Gastrocnemius medialis (tissue), 4 donors: ENCODE data around the gene LRRK1. TPM values are rescaled to one million over a fixed set of nuclear protein-coding genes. Genes with fewer than 3 reads are reported as not detected.

Source experiments
- ATAC-seq, 2 donors: fragments of 150-250 bp; one replicate each; pipeline ENCODE4 v1.9.1; 2016
- DNase-seq, 2 donors: peaks; one replicate each; pipeline ENCODE4 v3.0.0-alpha.2; 2019
- H3K27ac ChIP-seq, 4 donors: fragments of 200-600 bp; sonication (generic); 1 replicate in 1 of 4; 2 replicates in 3 of 4; pipeline ENCODE4 v1.5.1; 2016 to 2018; ENCODE audit warnings: mild to moderate bottlenecking in 2 of 4, moderate library complexity in 1 of 4
- H3K27me3 ChIP-seq, 3 donors: fragments of 200-600 bp; sonication (generic) in 2 of 3; 1 replicate in 1 of 3; 2 replicates in 2 of 3; pipeline versions ENCODE4 v1.5.1 to v1.6.0; 2016 to 2019; ENCODE audit warnings: mild to moderate bottlenecking in 1 of 3, moderate library complexity in 1 of 3
- H3K36me3 ChIP-seq, 2 donors: fragments of 200-600 bp; sonication (generic) in 1 of 2; one replicate each; pipeline ENCODE4 v1.5.1; 2017 to 2018
- H3K4me1 ChIP-seq, 2 donors: fragments of 200-600 bp; sonication (generic) in 1 of 2; one replicate each; pipeline ENCODE4 v1.5.1; 2016 to 2017; ENCODE audit warnings: mild to moderate bottlenecking in 2 of 2
- H3K4me3 ChIP-seq, 4 donors: fragments of 200-600 bp; sonication (generic) in 3 of 4; 1 replicate in 1 of 4; 2 replicates in 3 of 4; pipeline ENCODE4 v1.5.1; 2016 to 2019; ENCODE audit warnings: mild to moderate bottlenecking in 2 of 4
- H3K9me3 ChIP-seq, 3 donors: fragments of 200-600 bp; sonication (generic) in 2 of 3; 1 replicate in 1 of 3; 2 replicates in 2 of 3; pipeline ENCODE4 v1.5.1; 2016 to 2019
- CTCF ChIP-seq, 5 experiments: fragments of 450-650 bp in 3 of 5; fragments of 200-600 bp in 2 of 5; sonication (generic) in 2 of 5; IDR thresholded peaks in 4 of 5; conservative IDR thresholded peaks in 1 of 5; 1 replicate in 4 of 5; 2 replicates in 1 of 5; pipeline ENCODE4 v1.5.1; 2016 to 2019; ENCODE audit warnings: antibody characterized with exemption in 5 of 5, mild to moderate bottlenecking in 3 of 5, moderate library complexity in 3 of 5
- POLR2A ChIP-seq, 2 donors: fragments of 450-650 bp; IDR thresholded peaks; one replicate each; pipeline ENCODE4 v1.6.1; 2017; ENCODE audit warnings: antibody characterized with exemption in 2 of 2, mild to moderate bottlenecking in 2 of 2, moderate library complexity in 2 of 2
- in situ Hi-C, 4 donors: fragments of 200-750 bp; cut with MboI; loops; one replicate each; pipeline versions ENCODE4 v1.15.0 to v1.8.0; 2017; ENCODE audit warnings: low sequenced_read_pairs in 4 of 4
- intact Hi-C: fragments of 100-400 bp; cut with DNase I; formaldehyde crosslinking; loops from one replicate; pipeline ENCODE4 v1.15.1; 2023; ENCODE audit warnings: low total_unique reads
- total RNA-seq, 4 donors: library from RNA; depleted of rRNA; stranded (reverse); fragments of >200 nt; gene quantifications; one replicate each; pipeline versions ENCODE4 v1.1.0 to v1.2.3, GENCODE V29; 2016

The LRRK1 gene
- total RNA-seq, 4 donors from 2014 or later, result 0.87 to 5.6 (median 1.7) TPM

DNA sequence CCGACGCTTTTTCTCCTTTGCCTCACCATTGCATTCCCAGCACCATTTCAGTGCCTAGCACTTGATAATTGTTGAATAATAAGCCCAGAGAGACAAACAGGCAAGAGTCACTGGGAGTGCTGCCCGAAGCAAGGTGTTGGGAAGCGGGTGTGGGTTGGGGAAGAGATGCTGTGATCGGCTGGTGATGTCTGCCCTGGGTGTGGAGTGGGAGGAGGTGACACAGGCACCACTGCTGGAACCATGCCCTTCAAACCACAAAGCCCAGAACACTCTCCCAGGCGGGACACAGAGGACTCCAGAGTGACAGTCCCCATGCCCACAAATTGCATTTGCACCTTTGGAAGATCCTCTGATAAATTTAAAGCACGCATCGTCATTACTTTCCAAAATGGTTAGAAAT lies 184.4 kb downstream of the LRRK1 start:
- in situ Hi-C loops, result no loop called here

DNA sequence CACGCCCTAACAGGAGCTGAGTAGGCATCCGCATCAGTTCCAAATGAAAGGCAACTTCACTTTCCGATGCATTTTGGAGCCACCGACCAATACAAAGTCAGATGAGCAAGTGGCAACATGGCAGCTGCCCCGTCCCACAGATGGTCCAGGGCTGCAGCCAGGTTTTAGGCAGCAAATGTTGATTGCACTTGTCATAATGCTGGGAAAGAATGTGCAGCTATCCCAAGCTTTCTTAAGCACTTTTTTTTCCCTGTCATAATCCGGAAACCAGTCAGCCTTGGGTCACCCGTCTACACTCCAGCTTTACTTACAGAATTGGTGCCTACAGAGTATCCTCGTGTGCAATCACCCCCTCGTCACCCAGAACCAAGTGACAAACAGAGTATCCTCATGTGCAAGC lies 185.0 kb downstream of the LRRK1 start:
- intact Hi-C loops, result no loop called here
- ATAC-seq (no peak), DNase-seq (no peak)
- Histone ChIP-seq H3K9me3 (no peaks in the 10 kb centered on the region), H3K27me3 (no peaks in the 10 kb centered on the region), H3K4me3 (no peak overlapping the region), H3K36me3 (no peaks in the 10 kb centered on the region), H3K27ac (no peak overlapping the region), H3K4me1 (no peaks in the 10 kb centered on the region)
- TF ChIP-seq POLR2A (IDR thresholded peaks at IDR 0.05) (no peak), CTCF (IDR thresholded peaks at IDR 0.05 in 4 of 5, conservative IDR thresholded peaks at IDR 0.05 in 1 of 5) (no peak)
- in situ Hi-C loops, result no loop called here

More for the DNA sequence above, 184.4 kb downstream of the LRRK1 start:
- H3K9me3 ChIP-seq, result no peaks in the 10 kb centered on the region
- no peak overlapping the region for H3K4me3 ChIP-seq
- DNase-seq (no peak), ATAC-seq (no peak)
- no peaks in the 10 kb centered on the region for H3K27me3 ChIP-seq
- no peaks in the 10 kb centered on the region for H3K36me3 ChIP-seq
- no peak overlapping the region for H3K27ac ChIP-seq
- intact Hi-C loops, result no loop called here
- no peak for TF ChIP-seq POLR2A (IDR thresholded peaks at IDR 0.05)
- no peaks in the 10 kb centered on the region for H3K4me1 ChIP-seq

DNA sequence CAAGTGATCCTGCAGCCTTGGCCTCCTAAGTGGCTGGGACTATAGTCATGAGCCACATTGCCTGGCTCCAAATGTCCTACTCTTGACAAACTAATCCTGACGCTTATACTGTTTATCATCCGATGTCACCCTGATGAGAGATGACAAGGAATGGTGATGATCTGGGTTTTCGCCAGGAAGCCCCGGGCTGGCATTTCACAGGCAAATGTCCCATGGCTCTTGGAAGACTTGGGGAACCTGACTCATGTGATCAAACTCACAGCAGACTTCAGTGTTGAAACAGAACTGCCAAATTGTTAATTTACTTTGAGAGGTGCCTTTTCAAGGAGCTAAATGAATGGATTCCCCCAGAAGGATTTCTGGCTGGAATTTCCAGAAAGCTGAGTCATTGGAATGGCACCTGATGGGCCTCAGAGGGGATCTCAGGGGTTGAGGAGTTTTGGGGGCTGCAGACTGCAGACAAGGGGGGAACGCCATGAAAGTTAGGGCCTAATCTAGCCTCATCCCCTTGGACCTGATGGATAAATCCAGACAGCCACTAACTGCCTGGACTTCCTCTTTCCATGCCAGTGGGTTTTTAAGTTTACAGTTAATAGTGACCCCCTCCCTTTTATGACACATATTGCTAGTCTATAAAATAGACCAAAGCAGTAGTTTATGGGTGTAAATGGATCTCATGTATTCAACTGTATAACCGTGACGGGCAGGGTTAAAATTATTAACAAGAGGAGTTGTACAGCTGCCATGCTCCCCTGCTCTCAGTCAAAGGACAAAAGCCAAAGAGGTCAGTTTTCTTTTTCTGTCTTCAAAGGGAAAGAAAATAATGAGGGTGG lies 186.1 kb downstream of the LRRK1 start:
- no peak for DNase-seq
- no peaks in the 10 kb centered on the region for H3K27me3 ChIP-seq
- H3K9me3 ChIP-seq, result no peaks in the 10 kb centered on the region
- intact Hi-C loops (no loop called here), in situ Hi-C loops (no loop called here)
- no peak overlapping the region for H3K4me3 ChIP-seq
- no peak overlapping the region for H3K27ac ChIP-seq
- no peaks in the 10 kb centered on the region for H3K4me1 ChIP-seq
- ATAC-seq, result no peak
- no peaks in the 10 kb centered on the region for H3K36me3 ChIP-seq
- TF ChIP-seq CTCF (IDR thresholded peaks at IDR 0.05 in 4 of 5, conservative IDR thresholded peaks at IDR 0.05 in 1 of 5) (no peak), POLR2A (IDR thresholded peaks at IDR 0.05) (no peak)

GRCh38 chr15:101107101-101107500 lies 187.9 kb downstream of the LRRK1 start:
- H3K27ac ChIP-seq, result no peak overlapping the region
- no peaks in the 10 kb centered on the region for H3K9me3 ChIP-seq
- no peak for ATAC-seq
- in situ Hi-C loops (no loop called here), intact Hi-C loops (no loop called here)
- H3K4me3 ChIP-seq, result no peak overlapping the region
- H3K4me1 ChIP-seq, result no peaks in the 10 kb centered on the region
- no peaks in the 10 kb centered on the region for H3K36me3 ChIP-seq
- no peak for DNase-seq
- no peaks in the 10 kb centered on the region for H3K27me3 ChIP-seq
- TF ChIP-seq POLR2A (IDR thresholded peaks at IDR 0.05) (no peak), CTCF (IDR thresholded peaks at IDR 0.05 in 4 of 5, conservative IDR thresholded peaks at IDR 0.05 in 1 of 5) (no peak)

DNA sequence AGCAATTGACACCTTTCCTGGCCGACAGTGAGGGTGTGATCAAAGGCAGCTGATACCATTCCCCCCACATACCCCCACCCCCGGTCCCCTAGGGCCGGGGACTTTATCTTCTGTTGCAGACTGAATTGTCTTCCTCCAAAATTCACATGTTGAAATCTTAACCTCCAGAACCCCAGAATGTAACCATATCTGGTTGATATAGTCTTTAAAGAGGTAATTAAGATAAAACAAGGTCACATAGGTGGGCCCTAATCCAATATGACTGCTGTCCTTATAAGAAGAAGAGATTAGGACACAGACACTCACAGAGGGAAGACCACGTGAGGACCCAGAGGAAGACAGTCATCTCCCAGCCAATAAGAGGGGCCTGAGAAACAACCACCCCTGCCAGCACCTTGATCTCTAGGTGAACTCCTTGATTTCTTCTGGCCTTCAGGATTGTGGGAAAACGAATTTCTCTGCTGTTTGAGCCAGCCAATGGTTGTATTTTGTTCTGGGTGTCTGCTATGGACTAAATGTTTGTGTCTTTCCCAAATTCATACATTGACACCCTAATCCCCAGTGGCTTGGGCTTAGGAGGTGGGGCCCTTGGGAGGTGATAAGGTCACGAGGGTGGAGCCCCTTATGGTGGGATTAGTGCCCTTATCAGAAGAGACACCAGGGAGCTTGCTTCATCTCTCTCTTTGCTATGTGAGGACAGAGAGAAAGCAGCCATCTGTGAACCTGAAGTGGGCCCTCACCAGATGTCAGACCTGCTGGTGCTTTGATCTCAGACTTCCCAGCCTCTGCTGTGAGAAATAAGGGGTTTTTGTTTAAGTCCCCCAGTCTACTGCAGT lies 188.7 kb downstream of the LRRK1 start:
- DNase-seq, result no peak
- H3K36me3 ChIP-seq, result no peaks in the 10 kb centered on the region
- no peaks in the 10 kb centered on the region for H3K27me3 ChIP-seq
- in situ Hi-C loops (no loop called here), intact Hi-C loops (no loop called here)
- H3K4me3 ChIP-seq, result no peak overlapping the region
- H3K27ac ChIP-seq, result no peak overlapping the region
- ATAC-seq, result no peak
- H3K9me3 ChIP-seq, result no peaks in the 10 kb centered on the region
- H3K4me1 ChIP-seq, result no peaks in the 10 kb centered on the region
- TF ChIP-seq POLR2A (IDR thresholded peaks at IDR 0.05) (no peak), CTCF (IDR thresholded peaks at IDR 0.05 in 4 of 5, conservative IDR thresholded peaks at IDR 0.05 in 1 of 5) (no peak)
